Transverse colon (tissue), 4 donors: Measurements from ENCODE around the gene OR13G1. TPM values are rescaled to one million over a fixed set of nuclear protein-coding genes. Genes with fewer than 3 reads are reported as not detected.

Experiments used
- DNase-seq: peaks from one replicate; pipeline ENCODE4 v3.0.0-alpha.2; 2019
- H3K27ac ChIP-seq, 4 donors: fragments of 200-600 bp; sonication (generic); 2 replicates each; pipeline ENCODE4 v1.5.1; 2016 to 2018; ENCODE audit warnings: inconsistent platforms in 4 of 4
- H3K27me3 ChIP-seq: fragments of 200-600 bp; sonication (generic); 2 replicates; pipeline ENCODE4 v1.5.1; 2017; ENCODE audit warnings: inconsistent platforms
- H3K36me3 ChIP-seq, 4 donors: fragments of 200-600 bp; sonication (generic); 2 replicates each; pipeline ENCODE4 v1.5.1; 2017 to 2019; ENCODE audit warnings: inconsistent platforms in 4 of 4
- H3K4me1 ChIP-seq, 4 donors: fragments of 200-600 bp; sonication (generic); 2 replicates each; pipeline ENCODE4 v1.5.1; 2017 to 2020; ENCODE audit warnings: inconsistent platforms in 4 of 4
- H3K4me3 ChIP-seq, 4 donors: fragments of 200-600 bp; sonication (generic); 1 replicate in 1 of 4; 2 replicates in 3 of 4; pipeline versions ENCODE4 v1.5.1 to v1.6.1; 2017 to 2019; ENCODE audit warnings: inconsistent platforms in 4 of 4
- H3K9me3 ChIP-seq, 2 donors: fragments of 200-600 bp; sonication (generic); 2 replicates each; pipeline ENCODE4 v1.5.1; 2017 to 2019; ENCODE audit warnings: inconsistent platforms in 2 of 2
- EP300 ChIP-seq: sonication (generic); formaldehyde crosslinking; IDR thresholded peaks from one replicate; pipeline ENCODE4 v1.6.1; 2017; ENCODE audit warnings: antibody characterized with exemption, low read depth
- POLR2A ChIP-seq: fragments of 450-650 bp; IDR thresholded peaks from one replicate; pipeline ENCODE4 v1.6.1; 2016; ENCODE audit warnings: antibody characterized with exemption, mild to moderate bottlenecking, moderate library complexity
- POLR2AphosphoS5 ChIP-seq, 3 donors: sonication (generic); formaldehyde crosslinking; IDR thresholded peaks; one replicate each; pipeline ENCODE4 v1.6.1; 2016; ENCODE audit warnings: antibody characterized with exemption in 3 of 3
- WGBS, 2 donors: methylation state at CpG; one replicate each; pipeline ENCODE4 v1.1.5; 2018; ENCODE audit warnings: low coverage in 1 of 2; 5-methylcytosine and 5-hydroxymethylcytosine counted together
- in situ Hi-C, 4 donors: fragments of 200-750 bp; cut with MboI; loops; one replicate each; pipeline versions ENCODE4 v1.15.0 to v1.15.1; 2017; ENCODE audit warnings: low sequenced_read_pairs in 3 of 4, low pct_ligation_motif_present in 1 of 4, low pct_unique_long_range_greater_than_20kb in 1 of 4
- intact Hi-C: fragments of 100-400 bp; cut with DNase I; formaldehyde crosslinking; loops from one replicate; pipeline ENCODE4 v1.15.1; 2023; ENCODE audit warnings: low total_unique reads
- total RNA-seq, 4 donors: library from RNA; depleted of rRNA; stranded (reverse); fragments of >200 nt; gene quantifications; one replicate each; pipeline ENCODE4 v1.1.0, GENCODE V29; 2016
- TF ChIP-seq, protein P1 (sequence below), 5 experiments: fragments of 200-600 bp in 3 of 5; fragments of 450-650 bp in 2 of 5; sonication (generic) in 3 of 5; IDR thresholded peaks; 1 replicate in 2 of 5; 2 replicates in 3 of 5; pipeline ENCODE4 v1.5.1; 2016 to 2017; ENCODE audit warnings: antibody characterized with exemption in 5 of 5, inconsistent platforms in 3 of 5, mild to moderate bottlenecking in 2 of 5, moderate library complexity in 1 of 5

Gene OR13G1
- total RNA-seq, 4 donors from 2014 or later, result not detected

DNA sequence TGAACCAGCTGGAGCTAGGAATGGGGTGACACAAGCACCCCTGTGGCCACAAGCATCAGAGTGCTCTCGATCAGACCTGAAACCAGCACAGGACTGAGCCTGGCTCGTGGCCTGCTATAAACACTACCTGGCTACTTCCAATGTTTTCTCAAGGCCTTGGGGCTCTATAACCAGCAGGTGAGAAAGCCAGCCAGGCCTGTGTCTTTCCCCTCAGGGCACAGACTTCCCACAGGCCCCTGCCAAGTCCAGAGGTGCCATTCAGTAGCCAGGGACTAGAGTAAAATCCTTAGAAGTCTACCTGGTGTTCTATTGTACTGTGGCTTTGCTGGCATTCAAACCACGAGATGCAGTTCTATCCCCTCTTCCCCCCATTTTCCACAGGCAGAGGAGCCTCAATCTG lies 51.6 kb downstream of the OR13G1 start:
- TF ChIP-seq, protein P1, sequence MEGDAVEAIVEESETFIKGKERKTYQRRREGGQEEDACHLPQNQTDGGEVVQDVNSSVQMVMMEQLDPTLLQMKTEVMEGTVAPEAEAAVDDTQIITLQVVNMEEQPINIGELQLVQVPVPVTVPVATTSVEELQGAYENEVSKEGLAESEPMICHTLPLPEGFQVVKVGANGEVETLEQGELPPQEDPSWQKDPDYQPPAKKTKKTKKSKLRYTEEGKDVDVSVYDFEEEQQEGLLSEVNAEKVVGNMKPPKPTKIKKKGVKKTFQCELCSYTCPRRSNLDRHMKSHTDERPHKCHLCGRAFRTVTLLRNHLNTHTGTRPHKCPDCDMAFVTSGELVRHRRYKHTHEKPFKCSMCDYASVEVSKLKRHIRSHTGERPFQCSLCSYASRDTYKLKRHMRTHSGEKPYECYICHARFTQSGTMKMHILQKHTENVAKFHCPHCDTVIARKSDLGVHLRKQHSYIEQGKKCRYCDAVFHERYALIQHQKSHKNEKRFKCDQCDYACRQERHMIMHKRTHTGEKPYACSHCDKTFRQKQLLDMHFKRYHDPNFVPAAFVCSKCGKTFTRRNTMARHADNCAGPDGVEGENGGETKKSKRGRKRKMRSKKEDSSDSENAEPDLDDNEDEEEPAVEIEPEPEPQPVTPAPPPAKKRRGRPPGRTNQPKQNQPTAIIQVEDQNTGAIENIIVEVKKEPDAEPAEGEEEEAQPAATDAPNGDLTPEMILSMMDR (IDR thresholded peaks at IDR 0.05), result no peak
- no peak for TF ChIP-seq POLR2AphosphoS5 (IDR thresholded peaks at IDR 0.05)
- no peak for TF ChIP-seq POLR2A
- TF ChIP-seq EP300, result no peak
- no peak overlapping the region for H3K4me3 ChIP-seq
- intact Hi-C loops (no loop called here), in situ Hi-C loops (no loop called here)
- H3K9me3 ChIP-seq, result no peaks in the 10 kb centered on the region
- WGBS, 2 donors, result 53% methylated on average over 3 of the region's 3 CpGs; no CpG with 5 or more reads in 1 of the 2 donors
- H3K36me3 ChIP-seq, result no peaks in the 10 kb centered on the region
- no peaks in the 10 kb centered on the region for H3K27me3 ChIP-seq
- DNase-seq, result no peak
- no peak overlapping the region for H3K27ac ChIP-seq
- H3K4me1 ChIP-seq, result no peaks in the 10 kb centered on the region

Other genes starting within 250 kb of the OR13G1 start
- gene OR2B11, start 221.6 kb downstream of the OR13G1 start, total RNA-seq, result not detected
- not detected for gene OR2C3, start 143.3 kb downstream of the OR13G1 start, total RNA-seq
- gene GCSAML, start 130.6 kb downstream of the OR13G1 start, total RNA-seq, result under 1 TPM in 3 of 4 donors, not detected in 1; 0.14 to 0.32 (median 0.20) TPM
- not detected for gene OR2G2, start 91.4 kb downstream of the OR13G1 start, total RNA-seq
- not detected for gene OR2G3, start 74.2 kb downstream of the OR13G1 start, total RNA-seq
- not detected for gene OR6F1, start 36.9 kb upstream of the OR13G1 start, total RNA-seq
- gene OR14K1, start 58.9 kb upstream of the OR13G1 start, total RNA-seq, result 1 to 10 TPM in 1 of 4 donors, under 1 TPM in 1, not detected in 2; 0.82 to 1.4 TPM
- gene OR14A2, start 68.4 kb upstream of the OR13G1 start, total RNA-seq, result not detected
- not detected for gene OR1C1, start 80.8 kb upstream of the OR13G1 start, total RNA-seq
- gene OR14A16, start 144.4 kb upstream of the OR13G1 start, total RNA-seq, result not detected
- not detected for gene OR11L1, start 162.2 kb upstream of the OR13G1 start, total RNA-seq
- gene TRIM58, start 177.4 kb upstream of the OR13G1 start, total RNA-seq, result 10 to 100 TPM in 1 of 4 donors, 1 to 10 TPM in 2, not detected in 1; 2.0 to 10.8 (median 7.0) TPM
- gene OR2W3, start 215.8 kb upstream of the OR13G1 start, total RNA-seq, result 1 to 10 TPM in 1 of 4 donors, under 1 TPM in 1, not detected in 2; 0.68 to 5.4 TPM
- not detected for gene OR2T8, start 240.5 kb upstream of the OR13G1 start, total RNA-seq
- gene OR2AJ1, start 245.2 kb upstream of the OR13G1 start, total RNA-seq, result not detected